Natural killer cell treated with Interleukin-12 subunit alpha and Interleukin-12 subunit beta and Interleukin-15 and Interleukin-18, amount 100 ng/mL, for 72 hours (primary cell): ENCODE measurements around the gene TMEM187. TPM values are rescaled to one million over a fixed set of nuclear protein-coding genes. Genes with fewer than 3 reads are reported as not detected.
A peak's percentile ranks its signal among the peaks of the same experiment; 100 is the strongest.
"Not testable (repeated sequence)": the region's sequence is repeated elsewhere in the genome, so short reads cannot be mapped to it uniquely, and the experiment has no call there.

ENCODE experiments used
- ATAC-seq, 2 donors: fragments of 150-1000 bp; cut with Tn5 transposase in 1 of 2; sonication (Bioruptor Pico), chemical (Tn5 transposase) in 1 of 2; 2 replicates each; pipeline ENCODE4 v1.10.0; 2021
- DNase-seq: peaks from one replicate; pipeline ENCODE4 v3.0.0; 2022; ENCODE audit warnings: low spot score
- H3K27ac Mint-ChIP-seq, 2 donors: 1 replicate in 1 of 2; 2 replicates in 1 of 2; pipeline ENCODE4 v1.8.0; 2022; ENCODE audit warnings: mixed read lengths in 2 of 2, mild to moderate bottlenecking in 1 of 2, moderate library complexity in 1 of 2
- H3K27me3 Mint-ChIP-seq, 2 donors: 1 replicate in 1 of 2; 2 replicates in 1 of 2; pipeline ENCODE4 v1.8.0; 2022; ENCODE audit warnings: mixed read lengths in 2 of 2
- H3K36me3 Mint-ChIP-seq: one replicate; pipeline ENCODE4 v1.8.0; 2022; ENCODE audit warnings: mixed read lengths
- H3K4me1 Mint-ChIP-seq, 2 donors: 1 replicate in 1 of 2; 2 replicates in 1 of 2; pipeline ENCODE4 v1.8.0; 2022; ENCODE audit warnings: low read depth in 2 of 2, mixed read lengths in 2 of 2, mild to moderate bottlenecking in 1 of 2
- H3K4me3 Mint-ChIP-seq: one replicate; pipeline ENCODE4 v1.8.0; 2022; ENCODE audit warnings: mixed read lengths
- H3K9me3 Mint-ChIP-seq: 2 replicates; pipeline ENCODE4 v1.8.0; 2022; ENCODE audit warnings: mixed read lengths
- total RNA-seq, 2 donors: library from RNA; stranded (reverse); gene quantifications; one replicate each; pipeline ENCODE4 v1.2.3, GENCODE V29; 2022

The TMEM187 gene
- total RNA-seq, 2 donors from 2014 or later, result 2.4 to 6.9 TPM

- Mint-ChIP-seq H3K9me3 (no peaks in the 10 kb centered on the region), H3K4me3 (no peak overlapping the region), H3K36me3 (no peaks in the 10 kb centered on the region), H3K27ac (peak overlapping the region; percentile 94 to 95), H3K4me1 (peaks cover 8 to 16% of the 10 kb centered on the region in 2 donors), H3K27me3 (no peaks in the 10 kb centered on the region)
- DNase-seq (no peak), ATAC-seq (no peak)
These were observed 2.3 kb downstream of the TMEM187 start for GRCh38 chrX:153974726-153975286.

GRCh38 chrX:153980394-153980793 lies 7.8 kb downstream of the TMEM187 start:
- Mint-ChIP-seq H3K4me3 (peak overlapping the region; percentile 71), H3K4me1 (peaks cover 25 to 28% of the 10 kb centered on the region in 2 donors), H3K27ac (peak overlapping the region; percentile 57 to 81)
- not testable (repeated sequence) for H3K27me3 Mint-ChIP-seq, DNase-seq, H3K36me3 Mint-ChIP-seq, H3K9me3 Mint-ChIP-seq
- ATAC-seq, result peak; percentile 68 to 71

- Mint-ChIP-seq H3K27me3 (peaks cover 0 to 3% of the 10 kb centered on the region in 2 donors), H3K9me3 (no peaks in the 10 kb centered on the region), H3K36me3 (no peaks in the 10 kb centered on the region), H3K27ac (peak overlapping the region; percentile 57 to 81), H3K4me3 (peak overlapping the region; percentile 77), H3K4me1 (peaks cover 25 to 28% of the 10 kb centered on the region in 2 donors)
- ATAC-seq (no peak), DNase-seq (no peak)
These were observed 8.7 kb downstream of the TMEM187 start for GRCh38 chrX:153981231-153981630.

DNA sequence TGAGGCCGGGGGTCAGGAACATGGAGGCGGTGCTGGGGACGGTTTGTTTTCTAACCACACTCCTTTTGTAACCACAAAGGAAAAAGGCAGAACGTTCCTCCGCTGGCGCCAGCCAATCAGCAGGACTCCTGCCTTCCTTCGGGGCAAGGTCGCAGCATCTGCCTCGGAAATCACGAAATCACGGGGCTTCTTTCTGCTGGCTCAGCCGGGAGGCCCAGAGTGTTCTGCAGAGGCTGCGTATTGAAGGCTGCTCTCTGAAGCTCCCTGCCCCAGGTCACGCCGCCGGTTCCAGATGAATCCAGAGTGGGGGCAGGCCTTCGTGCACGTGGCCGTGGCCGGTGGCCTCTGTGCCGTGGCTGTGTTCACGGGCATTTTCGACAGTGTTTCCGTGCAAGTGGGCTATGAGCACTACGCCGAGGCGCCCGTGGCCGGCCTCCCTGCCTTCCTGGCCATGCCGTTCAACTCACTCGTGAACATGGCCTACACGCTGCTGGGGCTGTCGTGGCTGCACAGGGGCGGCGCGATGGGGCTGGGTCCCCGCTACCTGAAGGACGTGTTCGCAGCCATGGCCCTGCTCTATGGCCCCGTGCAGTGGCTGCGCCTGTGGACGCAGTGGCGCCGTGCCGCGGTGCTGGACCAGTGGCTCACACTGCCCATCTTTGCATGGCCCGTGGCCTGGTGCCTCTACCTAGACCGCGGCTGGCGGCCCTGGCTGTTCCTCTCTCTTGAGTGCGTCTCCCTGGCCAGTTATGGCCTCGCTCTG lies 9.4 kb downstream of the TMEM187 start:
- H3K4me1 Mint-ChIP-seq, result peaks cover 25 to 28% of the 10 kb centered on the region in 2 donors

GRCh38 chrX:153983321-153983801 lies 10.8 kb downstream of the TMEM187 start:
- peaks cover 25 to 28% of the 10 kb centered on the region in 2 donors for H3K4me1 Mint-ChIP-seq
- H3K27ac Mint-ChIP-seq, result peak overlapping the region; percentile 74 to 81
- DNase-seq (no peak), ATAC-seq (no peak)
- H3K27me3 Mint-ChIP-seq, result peaks cover 0 to 3% of the 10 kb centered on the region in 2 donors
- peak overlapping the region; percentile 77 for H3K4me3 Mint-ChIP-seq
- no peaks in the 10 kb centered on the region for H3K9me3 Mint-ChIP-seq
- H3K36me3 Mint-ChIP-seq, result no peaks in the 10 kb centered on the region

More for the DNA sequence above, 9.4 kb downstream of the TMEM187 start:
- no peaks in the 10 kb centered on the region for H3K9me3 Mint-ChIP-seq
- DNase-seq (peak; percentile 73), ATAC-seq (peak; percentile 57 to 68)
- peak overlapping the region; percentile 77 for H3K4me3 Mint-ChIP-seq
- no peaks in the 10 kb centered on the region for H3K36me3 Mint-ChIP-seq
- peaks cover 0 to 3% of the 10 kb centered on the region in 2 donors for H3K27me3 Mint-ChIP-seq
- H3K27ac Mint-ChIP-seq, result peak overlapping the region; percentile 74 to 81

GRCh38 chrX:153984351-153985178 lies 12.0 kb downstream of the TMEM187 start:
- no peaks in the 10 kb centered on the region for H3K9me3 Mint-ChIP-seq
- peak overlapping the region; percentile 70 to 79 for H3K27ac Mint-ChIP-seq
- DNase-seq, result no peak
- peaks cover 0 to 3% of the 10 kb centered on the region in 2 donors for H3K27me3 Mint-ChIP-seq
- peak in 1 of 2 donors; percentile 37 for ATAC-seq
- peak overlapping the region; percentile 70 for H3K4me3 Mint-ChIP-seq
- H3K4me1 Mint-ChIP-seq, result peaks cover 25 to 28% of the 10 kb centered on the region in 2 donors
- H3K36me3 Mint-ChIP-seq, result no peaks in the 10 kb centered on the region

DNA sequence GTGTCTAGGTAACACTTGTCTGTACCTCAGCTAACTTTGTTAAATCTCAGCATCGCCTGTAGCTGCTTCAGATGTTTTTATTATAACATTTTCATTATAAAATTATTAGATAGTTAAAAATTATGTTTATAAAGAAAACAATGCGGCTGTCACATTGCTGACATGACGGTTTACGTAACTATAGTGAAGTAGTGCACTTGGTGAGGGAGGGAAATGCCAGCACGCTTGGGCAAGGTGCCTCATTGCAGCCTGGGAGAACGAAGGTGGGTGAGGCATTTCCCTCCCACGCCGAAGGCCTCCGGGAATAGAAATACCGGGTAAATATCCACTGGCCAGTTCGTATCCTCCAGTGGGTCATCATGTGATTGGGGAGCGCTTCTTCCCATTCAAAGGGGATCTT lies 15.9 kb downstream of the TMEM187 start:
- peaks cover 8 to 13% of the 10 kb centered on the region in 2 donors for H3K4me1 Mint-ChIP-seq
- no peak overlapping the region for H3K4me3 Mint-ChIP-seq
- no peak for DNase-seq
- peaks cover 0 to 2% of the 10 kb centered on the region in 2 donors for H3K27me3 Mint-ChIP-seq
- H3K9me3 Mint-ChIP-seq, result no peaks in the 10 kb centered on the region
- H3K27ac Mint-ChIP-seq, result no peak overlapping the region
- no peaks in the 10 kb centered on the region for H3K36me3 Mint-ChIP-seq
- ATAC-seq, result no peak

DNA sequence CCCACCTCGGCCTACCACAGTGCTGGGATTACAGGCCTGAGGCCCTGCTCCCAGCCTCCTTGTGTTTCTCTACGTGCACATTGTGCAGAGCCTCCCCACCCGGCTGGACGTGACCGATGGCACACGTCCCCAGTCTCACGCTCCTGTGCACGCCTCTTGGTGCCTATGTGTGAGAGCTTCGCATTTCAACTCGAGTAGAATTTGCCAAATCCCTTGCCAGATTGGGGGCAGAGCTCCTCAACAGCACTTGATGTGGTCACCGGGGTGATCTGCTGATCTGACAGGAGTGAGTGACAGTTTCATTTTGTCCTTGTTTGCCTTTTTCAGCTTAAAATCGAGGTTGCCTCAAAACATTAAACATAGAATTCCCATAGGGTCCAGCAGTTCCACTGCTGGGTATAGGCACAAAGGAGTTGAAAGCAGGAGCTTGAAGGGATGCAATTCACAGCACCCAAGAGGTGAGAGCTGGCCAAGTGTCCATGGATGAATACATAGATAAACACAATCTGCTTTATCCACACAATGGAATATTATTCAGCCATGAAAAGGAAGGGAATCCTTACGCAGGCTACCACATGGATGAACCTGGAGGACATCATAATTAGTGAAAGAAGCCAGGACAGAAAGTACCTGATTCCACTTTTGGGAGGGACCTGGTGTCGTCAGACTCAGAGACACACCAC lies 17.6 kb downstream of the TMEM187 start:
- DNase-seq (no peak), ATAC-seq (no peak)
- H3K27me3 Mint-ChIP-seq, result peaks cover 0 to 2% of the 10 kb centered on the region in 2 donors
- peak overlapping the region; percentile 24 for H3K4me3 Mint-ChIP-seq
- peaks cover 3 to 8% of the 10 kb centered on the region in 2 donors for H3K4me1 Mint-ChIP-seq
- no peaks in the 10 kb centered on the region for H3K9me3 Mint-ChIP-seq
- peak overlapping the region; percentile 39 to 43 for H3K27ac Mint-ChIP-seq
- no peaks in the 10 kb centered on the region for H3K36me3 Mint-ChIP-seq

DNA sequence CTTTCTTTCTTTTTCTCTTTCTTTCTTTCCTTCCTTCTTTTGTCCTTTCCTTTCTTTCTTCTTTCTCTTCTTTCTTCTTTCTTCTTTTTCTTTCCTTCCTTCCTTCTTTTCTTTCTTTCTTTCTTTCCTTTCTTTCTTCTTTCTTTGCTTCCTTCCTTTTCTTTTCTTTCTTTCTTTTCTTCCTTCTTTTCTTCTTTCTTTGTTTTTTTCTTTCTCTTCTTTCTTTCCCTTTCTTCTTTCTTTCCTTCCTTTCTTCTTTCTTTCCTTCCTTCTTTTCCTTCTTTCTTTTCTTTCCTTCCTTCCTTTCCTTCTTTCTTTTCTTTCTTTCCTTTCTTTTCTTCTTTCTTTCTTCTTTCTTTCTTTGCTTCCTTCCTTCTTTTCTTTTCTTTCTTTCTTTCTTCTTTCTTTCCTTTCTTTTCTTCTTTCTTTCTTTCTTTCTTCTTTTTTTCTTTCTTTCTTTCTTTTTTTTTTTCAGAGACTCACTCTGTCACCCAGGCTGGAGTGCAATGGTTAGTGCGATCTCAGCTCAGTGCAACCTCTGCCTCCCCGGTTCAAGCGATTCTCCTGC lies 18.5 kb downstream of the TMEM187 start:
- peak overlapping the region; percentile 9 for H3K4me3 Mint-ChIP-seq
- peak overlapping the region in 1 of 2 donors; percentile 37 for H3K27ac Mint-ChIP-seq
- no peaks in the 10 kb centered on the region for H3K9me3 Mint-ChIP-seq
- ATAC-seq (no peak), DNase-seq (no peak)
- H3K4me1 Mint-ChIP-seq, result peaks cover 3 to 6% of the 10 kb centered on the region in 2 donors
- H3K27me3 Mint-ChIP-seq, result peaks cover 0 to 2% of the 10 kb centered on the region in 2 donors
- no peaks in the 10 kb centered on the region for H3K36me3 Mint-ChIP-seq

DNA sequence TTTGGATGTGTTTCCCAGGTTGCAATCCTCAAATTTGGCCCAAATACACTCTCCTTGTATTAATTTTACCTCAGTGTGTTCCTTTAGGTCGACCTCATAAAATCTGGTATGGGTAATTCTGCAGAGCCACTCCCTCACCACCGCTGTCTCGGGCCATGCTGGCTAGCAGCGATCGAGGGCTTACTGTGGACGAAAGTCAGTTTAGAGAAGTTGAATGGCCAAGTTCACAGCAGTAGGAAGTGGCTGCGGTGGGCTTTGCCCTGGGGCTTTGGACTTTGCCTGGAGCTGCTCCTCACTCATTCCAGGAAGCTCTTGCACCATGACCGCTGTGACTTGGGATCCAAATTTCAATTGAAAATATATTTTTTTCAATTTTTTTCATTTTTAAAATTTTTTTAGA lies 19.6 kb downstream of the TMEM187 start:
- no peak for DNase-seq
- H3K27ac Mint-ChIP-seq, result no peak overlapping the region
- H3K9me3 Mint-ChIP-seq, result no peaks in the 10 kb centered on the region
- no peak for ATAC-seq
- H3K4me1 Mint-ChIP-seq, result peaks cover 3 to 6% of the 10 kb centered on the region in 2 donors
- no peaks in the 10 kb centered on the region for H3K36me3 Mint-ChIP-seq
- peaks cover 0 to 2% of the 10 kb centered on the region in 2 donors for H3K27me3 Mint-ChIP-seq
- H3K4me3 Mint-ChIP-seq, result no peak overlapping the region

GRCh38 chrX:153993079-153993478 lies 20.5 kb downstream of the TMEM187 start:
- peaks cover 3 to 6% of the 10 kb centered on the region in 2 donors for H3K4me1 Mint-ChIP-seq
- no peaks in the 10 kb centered on the region for H3K36me3 Mint-ChIP-seq
- H3K27me3 Mint-ChIP-seq, result peaks cover 0 to 2% of the 10 kb centered on the region in 2 donors
- H3K4me3 Mint-ChIP-seq, result no peak overlapping the region
- no peak for DNase-seq
- peak overlapping the region in 1 of 2 donors; percentile 35 for H3K27ac Mint-ChIP-seq
- no peak for ATAC-seq
- H3K9me3 Mint-ChIP-seq, result no peaks in the 10 kb centered on the region

DNA sequence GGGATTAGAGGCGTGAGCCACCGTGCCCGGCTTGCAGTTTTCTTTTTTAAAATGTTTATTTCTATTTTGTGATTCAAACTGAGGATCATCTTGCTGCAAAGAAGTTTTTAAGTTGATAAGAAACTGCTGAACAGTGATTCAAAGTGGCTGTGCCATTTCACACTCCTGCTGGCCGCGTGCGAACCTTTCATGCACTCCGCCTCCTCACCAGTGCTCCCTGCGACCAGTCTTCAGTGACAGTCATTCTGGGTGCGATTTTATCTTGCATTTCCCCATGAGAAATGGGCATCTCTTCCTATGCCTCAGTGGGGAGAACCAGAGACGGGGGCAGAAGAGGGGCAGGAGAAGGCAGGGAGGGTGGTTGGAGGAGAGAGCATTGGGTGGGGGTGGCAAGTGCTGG lies 21.4 kb downstream of the TMEM187 start:
- Mint-ChIP-seq H3K9me3 (no peaks in the 10 kb centered on the region), H3K4me1 (peaks cover 3 to 6% of the 10 kb centered on the region in 2 donors), H3K4me3 (no peak overlapping the region), H3K27ac (no peak overlapping the region), H3K36me3 (no peaks in the 10 kb centered on the region), H3K27me3 (peaks cover 0 to 2% of the 10 kb centered on the region in 2 donors)
- DNase-seq, result no peak
- no peak for ATAC-seq

DNA sequence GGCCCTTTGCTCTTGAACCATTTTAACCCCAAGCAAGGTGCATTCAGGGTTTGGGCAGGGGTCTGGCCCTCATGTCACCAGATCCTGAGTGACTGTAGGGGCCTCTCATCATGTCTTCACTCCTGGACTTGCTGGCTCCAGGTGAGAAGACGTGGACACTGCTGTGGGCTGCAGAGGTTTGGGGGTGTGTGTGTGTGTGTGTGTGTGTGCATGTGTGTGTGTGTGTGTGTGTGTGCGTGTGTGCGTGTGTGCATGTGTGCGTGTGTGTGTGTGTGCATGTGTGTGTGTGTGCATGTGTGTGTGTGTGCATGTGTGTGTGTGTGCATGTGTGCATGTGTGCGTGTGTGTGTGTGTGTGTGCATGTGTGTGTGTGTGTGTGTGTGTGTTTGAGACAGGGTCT lies 21.8 kb downstream of the TMEM187 start:
- not testable (repeated sequence) for H3K4me1 Mint-ChIP-seq, H3K4me3 Mint-ChIP-seq, H3K36me3 Mint-ChIP-seq, H3K27ac Mint-ChIP-seq, ATAC-seq, DNase-seq, H3K9me3 Mint-ChIP-seq, H3K27me3 Mint-ChIP-seq
